Measurements from ENCODE around the gene MAP3K14.

DNA sequence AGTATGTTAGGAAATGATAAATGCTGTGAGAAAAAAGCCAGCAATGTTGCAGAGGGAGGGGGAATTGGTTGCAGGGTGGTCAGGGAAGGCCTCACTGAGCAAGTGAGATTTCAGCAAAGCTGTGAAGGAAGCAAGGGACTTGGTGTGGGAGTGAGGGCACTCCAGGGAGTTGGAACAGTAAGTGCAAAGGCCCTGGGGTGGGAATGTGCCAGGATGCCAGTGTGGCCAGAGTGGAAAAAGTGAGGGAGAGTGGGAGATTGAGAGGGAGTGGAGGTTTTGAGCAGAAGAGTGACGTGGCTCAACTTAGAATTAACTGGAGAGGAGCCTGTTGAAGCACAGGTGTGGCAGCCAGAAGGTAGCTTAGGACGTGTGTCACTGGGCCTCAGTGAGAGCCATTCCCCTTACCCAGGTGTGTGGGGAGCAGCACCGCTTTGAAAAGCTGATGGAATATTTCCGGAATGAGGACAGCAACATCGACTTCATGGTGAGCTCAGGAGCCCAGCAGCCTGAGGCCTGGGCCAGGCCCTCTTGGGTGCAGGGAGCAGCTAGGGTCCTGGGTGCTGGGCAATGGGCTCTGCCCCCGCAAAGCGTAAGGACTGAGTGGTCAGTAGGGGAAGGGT, 78.6 kb downstream of the MAP3K14 start:
- TF ChIP-seq CTCF (IDR thresholded peaks at IDR 0.05) (no peak), POLR2A (IDR thresholded peaks at IDR 0.05) (no peak)
